Right ventricle myocardium superior (tissue), 1 donor: ENCODE data around the gene DCBLD1. TPM values are rescaled to one million over a fixed set of nuclear protein-coding genes. Genes with fewer than 3 reads are reported as not detected.

Experiments used
- ATAC-seq: fragments of 200-7000 bp; cut with Tn5 transposase; one replicate; pipeline ENCODE4 v1.9.1; 2020; ENCODE audit warnings: mild to moderate bottlenecking; ENCODE audit not compliant: poor library complexity
- DNase-seq: peaks from one replicate; pipeline ENCODE4 v3.0.0-alpha.2; 2020
- intact Hi-C: fragments of 100-400 bp; cut with DNase I; formaldehyde crosslinking; loops from one replicate; pipeline ENCODE4 v1.11.2; 2022
- total RNA-seq: library from RNA; stranded (reverse); fragmentation: NEBNext Ultra II Directional; extraction: Animal tissue kit (Norgen Biotek cat#: 25700); gene quantifications from one replicate; pipeline ENCODE4 v1.2.1, GENCODE V29; 2021
- donor health status: DM: no; HTN: yes; CAD: no; lungs with severe emphysema.

Gene DCBLD1
- total RNA-seq, 1 donor from 2014 or later = 6.7 TPM

- no peak for DNase-seq
- ATAC-seq = peak; percentile 43
- intact Hi-C loops = no loop called here
These were observed 12.3 kb downstream of the DCBLD1 start for GRCh38 chr6:117494694-117495318.

GRCh38 chr6:117495425-117495824 lies 13.0 kb downstream of the DCBLD1 start:
- intact Hi-C loops = no loop called here
- ATAC-seq = no peak
- DNase-seq = no peak

DNA sequence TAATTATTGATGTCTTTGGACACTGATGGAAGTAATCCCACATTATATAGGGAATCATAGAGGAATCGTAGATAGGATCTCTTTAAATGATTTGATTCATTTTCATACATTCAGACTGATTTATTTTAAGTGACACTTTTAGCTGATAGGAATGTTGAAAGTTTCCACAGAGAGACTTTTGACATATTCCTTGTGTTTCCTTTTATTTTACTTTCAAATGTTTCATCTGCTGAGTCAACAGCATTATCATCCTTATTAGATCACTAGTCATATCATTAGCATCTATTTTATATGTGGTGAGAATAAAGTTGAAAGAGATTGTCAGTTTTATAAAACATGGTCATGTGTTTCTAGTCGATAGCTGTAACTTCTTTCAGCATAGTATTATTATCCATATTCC lies 13.4 kb downstream of the DCBLD1 start:
- DNase-seq (no peak), ATAC-seq (no peak)
- intact Hi-C loops = no loop called here

DNA sequence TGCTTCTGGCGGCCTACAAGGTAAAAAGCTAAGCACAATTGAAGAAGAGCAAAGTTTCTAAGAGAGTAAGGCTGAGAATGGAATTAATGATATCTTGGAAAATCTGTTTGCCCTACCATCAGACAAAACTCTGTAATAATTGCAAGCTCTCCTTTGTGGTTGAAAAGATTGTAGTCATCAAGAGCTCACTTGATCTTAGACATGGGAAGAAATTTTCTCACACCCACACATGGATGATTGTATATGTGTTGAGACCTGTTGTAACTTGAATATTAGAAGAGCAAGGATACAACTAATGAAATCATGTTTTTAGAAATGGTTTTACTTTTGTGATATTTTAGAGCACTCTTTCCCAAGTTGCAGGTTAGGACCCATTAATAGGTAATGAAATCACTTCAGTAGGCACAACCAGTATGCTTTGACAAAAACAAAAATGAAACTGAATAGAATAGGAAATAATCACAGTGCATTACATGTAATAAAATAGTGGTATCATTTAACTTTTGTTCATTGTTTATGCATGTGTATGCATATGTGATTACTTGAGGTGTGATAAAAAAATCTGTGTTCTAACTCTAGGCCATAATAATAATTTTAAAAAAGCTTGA lies 14.0 kb downstream of the DCBLD1 start:
- intact Hi-C loops = no loop called here
- ATAC-seq = no peak

GRCh38 chr6:117497237-117497636 lies 14.8 kb downstream of the DCBLD1 start:
- intact Hi-C loops = no loop called here
- ATAC-seq (no peak), DNase-seq (no peak)

More for the DNA sequence above, 14.0 kb downstream of the DCBLD1 start:
- DNase-seq = no peak

DNA sequence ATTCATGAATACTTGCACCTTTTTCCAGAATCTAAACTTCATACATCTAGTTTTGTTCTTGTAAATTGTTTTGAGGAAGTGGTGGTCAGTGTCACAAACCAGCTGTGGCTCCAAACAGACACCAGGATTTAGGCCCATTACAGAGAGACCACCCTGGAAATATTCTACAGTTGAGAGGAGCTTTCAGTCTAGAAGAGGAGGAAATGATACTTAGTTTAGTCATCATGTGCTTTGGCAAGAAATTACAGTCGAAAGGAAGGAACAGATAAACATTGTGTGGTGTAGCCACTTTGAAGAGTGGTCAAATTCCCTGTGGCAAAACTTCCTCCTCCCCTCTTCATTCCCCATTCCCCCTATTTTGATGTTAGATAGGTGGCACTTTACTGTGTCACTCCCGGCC lies 15.7 kb downstream of the DCBLD1 start:
- no peak for ATAC-seq
- intact Hi-C loops = no loop called here
- DNase-seq = no peak

DNA sequence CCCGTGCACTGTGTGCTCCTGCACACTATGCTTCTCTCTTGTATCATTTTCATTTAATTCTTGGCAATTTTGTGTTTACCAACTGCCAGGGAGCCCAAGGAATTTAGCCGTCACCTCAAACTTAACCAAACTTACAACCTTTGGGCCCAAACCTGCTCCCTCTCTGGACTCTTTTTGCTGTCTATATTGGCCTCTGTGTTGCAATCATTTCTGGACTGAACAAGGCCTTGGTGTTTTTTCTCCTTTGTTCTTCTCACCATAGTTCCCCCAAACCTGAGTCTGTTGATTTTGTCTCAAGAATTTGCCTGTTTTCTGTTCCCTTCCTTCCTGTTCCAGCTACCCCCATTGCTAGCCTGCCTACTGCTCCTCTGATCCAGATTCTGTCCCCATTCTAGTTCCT lies 19.2 kb downstream of the DCBLD1 start:
- intact Hi-C loops = no loop called here
- ATAC-seq (no peak), DNase-seq (no peak)

GRCh38 chr6:117502580-117502979 lies 20.1 kb downstream of the DCBLD1 start:
- intact Hi-C loops = no loop called here
- DNase-seq (no peak), ATAC-seq (no peak)

- intact Hi-C loops = no loop called here
- no peak for DNase-seq
- no peak for ATAC-seq
These were observed 20.7 kb downstream of the DCBLD1 start for GRCh38 chr6:117503211-117503610.

DNA sequence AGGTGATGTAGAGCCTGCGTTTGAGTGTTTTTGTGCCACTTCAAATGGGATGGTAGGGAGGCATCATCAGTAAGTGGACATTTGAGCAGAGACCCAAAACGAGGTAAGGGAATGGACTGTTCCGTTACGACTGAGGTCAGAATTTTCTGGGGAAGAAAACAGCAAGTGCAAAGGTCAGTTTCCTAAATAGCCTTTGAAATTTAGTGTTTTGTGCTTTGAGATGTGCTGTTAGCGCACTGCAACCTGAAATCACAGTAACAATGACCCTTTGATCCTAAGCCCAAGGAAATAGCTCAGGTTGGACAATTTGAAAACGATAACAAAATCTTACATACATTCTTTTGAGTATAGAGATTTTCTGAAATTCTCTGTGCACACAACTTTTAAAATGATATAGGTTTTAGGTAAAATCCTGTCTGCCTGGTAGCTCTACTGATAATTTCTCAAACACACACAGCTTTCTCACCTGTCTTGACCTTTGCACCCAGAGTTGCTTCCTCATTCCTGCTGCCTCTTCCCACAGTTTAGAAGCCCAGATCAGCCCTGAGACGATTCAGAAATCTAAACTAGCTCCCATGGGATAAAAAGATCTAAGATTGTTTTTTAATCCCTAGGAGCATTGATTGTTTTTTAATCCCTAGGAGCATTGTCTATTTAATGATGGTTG lies 22.1 kb downstream of the DCBLD1 start:
- no peak for DNase-seq
- intact Hi-C loops = no loop called here
- no peak for ATAC-seq

DNA sequence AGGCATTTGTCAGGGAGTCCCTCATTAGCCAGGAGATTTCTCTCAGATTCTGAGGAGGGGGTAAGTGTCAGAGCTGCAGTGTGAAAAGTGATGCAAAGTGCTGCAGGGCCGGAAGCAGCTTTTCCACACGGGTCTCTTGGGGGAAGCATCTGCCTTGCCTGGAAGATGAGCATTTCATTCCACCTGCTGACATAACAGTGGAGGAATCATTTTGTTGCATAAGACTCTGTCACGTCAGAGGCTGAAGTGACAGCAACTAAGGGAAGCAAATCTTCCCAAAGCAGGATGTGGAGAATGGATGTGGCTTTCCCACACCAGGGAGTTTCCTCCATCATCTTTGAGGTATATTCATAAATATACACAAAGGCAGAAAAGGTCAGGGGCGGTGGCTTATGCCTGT lies 22.8 kb downstream of the DCBLD1 start:
- intact Hi-C loops = no loop called here
- ATAC-seq (no peak), DNase-seq (no peak)

GRCh38 chr6:117506180-117506835 lies 23.8 kb downstream of the DCBLD1 start:
- ATAC-seq = no peak
- no peak for DNase-seq
- intact Hi-C loops = no loop called here

- ATAC-seq (no peak), DNase-seq (no peak)
- intact Hi-C loops = no loop called here
These were observed 24.4 kb downstream of the DCBLD1 start for GRCh38 chr6:117506907-117507306.

DNA sequence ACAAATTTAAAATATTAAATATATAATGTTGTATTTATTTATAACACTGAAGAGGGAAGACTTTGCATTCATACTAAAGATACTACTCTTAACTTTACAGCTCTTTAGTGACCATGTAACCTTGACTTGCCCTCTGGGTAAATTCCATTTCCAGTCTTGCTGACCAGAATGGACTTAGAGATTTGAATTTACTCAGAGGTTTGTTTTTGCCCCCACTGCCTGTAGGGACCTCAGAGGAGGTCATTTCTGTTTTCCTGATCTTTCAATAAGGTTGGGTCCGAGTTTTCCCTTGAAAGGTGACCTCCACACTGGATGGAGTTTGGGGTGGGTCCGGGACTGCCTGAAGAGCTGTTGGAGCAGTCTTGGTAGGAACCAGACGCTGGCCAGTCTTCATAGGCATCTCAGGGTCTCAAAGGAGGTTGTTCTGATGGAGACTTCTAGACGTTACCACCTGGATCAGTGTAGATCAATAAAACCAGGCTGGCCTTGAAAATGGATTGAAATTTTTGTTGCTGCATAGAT lies 26.0 kb downstream of the DCBLD1 start:
- no peak for ATAC-seq
- no peak for DNase-seq
- intact Hi-C loops = no loop called here

- intact Hi-C loops = no loop called here
- no peak for DNase-seq
These were observed 26.5 kb downstream of the DCBLD1 start for GRCh38 chr6:117509021-117509420.

DNA sequence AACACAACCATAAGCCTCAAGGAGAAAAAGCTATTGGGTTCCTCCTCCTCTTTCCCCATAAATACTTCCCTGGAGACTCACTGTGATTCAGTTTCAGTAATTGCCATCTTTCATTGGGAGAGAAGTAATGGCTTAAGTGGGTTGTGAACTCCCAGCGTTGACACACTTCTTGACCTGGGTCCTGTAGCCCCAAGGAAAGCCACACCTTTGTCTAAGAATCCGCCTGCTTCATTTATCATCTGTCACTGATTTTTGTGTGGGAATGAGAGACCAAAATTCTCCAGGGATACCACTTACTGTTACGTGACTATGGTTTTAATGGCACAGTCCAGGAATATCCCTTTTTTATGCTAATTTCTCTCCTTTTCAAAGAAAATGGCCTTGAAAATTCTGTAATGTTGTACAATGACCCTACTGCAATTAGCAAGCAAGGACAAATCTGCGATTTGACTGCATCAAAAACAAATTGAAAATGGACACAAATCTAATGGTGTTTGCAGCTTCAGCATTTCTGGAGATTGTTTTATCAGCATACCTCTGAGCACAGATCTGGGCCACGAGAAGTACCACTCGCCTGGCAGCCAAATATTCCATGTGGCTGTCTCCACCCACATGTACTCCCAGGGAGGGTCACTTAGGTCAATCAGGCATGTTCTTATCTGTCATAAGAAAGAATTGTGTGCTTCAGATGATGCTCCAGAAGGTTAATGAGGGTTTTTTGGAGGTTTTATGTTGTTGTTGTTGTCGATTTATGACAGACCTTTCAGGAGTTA lies 29.8 kb downstream of the DCBLD1 start:
- ATAC-seq = peak; percentile 52
- intact Hi-C loops = no loop called here

More at GRCh38 chr6:117509021-117509420, 26.5 kb downstream of the DCBLD1 start:
- no peak for ATAC-seq

DNA sequence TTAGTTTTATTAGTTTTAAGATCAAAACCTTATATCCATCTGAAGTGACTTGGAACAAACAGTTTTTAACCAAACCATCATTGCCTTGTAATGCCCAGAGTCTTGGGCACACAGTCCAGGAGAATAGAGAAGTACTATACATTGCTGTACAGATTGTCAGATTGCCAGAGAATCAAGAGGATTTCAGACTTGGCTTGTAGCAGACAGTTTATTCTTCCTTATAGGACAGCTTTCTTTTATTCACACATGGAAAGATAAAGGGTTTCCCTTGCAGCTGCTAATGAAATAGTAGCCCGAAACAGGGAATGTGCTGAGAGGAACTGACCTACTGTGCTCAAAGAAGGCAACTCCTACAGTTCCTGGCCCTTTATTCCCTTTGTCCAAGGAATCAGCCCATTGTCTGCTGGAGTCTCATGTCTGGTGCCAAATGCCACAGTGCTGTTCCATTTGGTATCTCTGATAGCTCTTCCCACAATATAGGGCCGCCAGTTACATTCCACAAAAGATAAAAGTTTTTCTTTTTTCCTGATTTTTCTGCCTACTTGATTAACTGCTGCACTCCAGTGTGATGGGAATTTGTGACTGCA lies 30.6 kb downstream of the DCBLD1 start:
- intact Hi-C loops = no loop called here
- DNase-seq (no peak), ATAC-seq (no peak)

More for the DNA sequence above, 29.8 kb downstream of the DCBLD1 start:
- DNase-seq = no peak

GRCh38 chr6:117513778-117514365 lies 31.4 kb downstream of the DCBLD1 start:
- intact Hi-C loops = no loop called here
- ATAC-seq (no peak), DNase-seq (no peak)
